GM18499 (cell line): ENCODE data around the gene RRAD.
"Not testable (repeated sequence)": the region's sequence is repeated elsewhere in the genome, so short reads cannot be mapped to it uniquely, and the experiment has no call there.

Experiments
- ATAC-seq: cut with Tn5 transposase; IDR thresholded peaks from one replicate; pipeline ENCODE4 v1.9.1; 2021; ENCODE audit warnings: moderate number of reproducible peaks; ENCODE audit not compliant: insufficient read depth, unreplicated experiment

RRAD gene

GRCh38 chr16:66925322-66925840 lies at the start of gene RRAD:
Gene RRAD (minus strand): TSS chr16:66925535. CDS start chr16:66925179, 356 bp downstream.
- ATAC-seq, result no peak

GRCh38 chr16:66974932-66975246 lies 49.6 kb upstream of the RRAD start:
- not testable (repeated sequence) for ATAC-seq

- not testable (repeated sequence) for ATAC-seq
Measured at GRCh38 chr16:66974156-66974931, 49.0 kb upstream of the RRAD start.

- ATAC-seq, result no peak
Measured at GRCh38 chr16:66973716-66974115, 48.4 kb upstream of the RRAD start.

- ATAC-seq, result no peak
Measured at GRCh38 chr16:66972983-66973382, 47.6 kb upstream of the RRAD start.

- no peak for ATAC-seq
Measured at GRCh38 chr16:66970775-66971720, 45.7 kb upstream of the RRAD start.

GRCh38 chr16:66968847-66969246 lies 43.5 kb upstream of the RRAD start:
- ATAC-seq, result no peak

GRCh38 chr16:66964049-66964448 lies 38.7 kb upstream of the RRAD start:
- no peak for ATAC-seq

- ATAC-seq, result no peak
Measured at GRCh38 chr16:66961914-66962313, 36.6 kb upstream of the RRAD start.

- ATAC-seq, result no peak
Measured at GRCh38 chr16:66961065-66961744, 35.9 kb upstream of the RRAD start, which contains the start of gene CES3. Gene CES3 (plus strand): TSS chr16:66961266. CDS start chr16:66961308, 42 bp downstream.

GRCh38 chr16:66960270-66960669 lies 34.9 kb upstream of the RRAD start:
- no peak for ATAC-seq

- ATAC-seq, result no peak
Measured at GRCh38 chr16:66959704-66960161, 34.4 kb upstream of the RRAD start.

GRCh38 chr16:66958857-66959703 lies 33.7 kb upstream of the RRAD start:
- ATAC-seq, result no peak

GRCh38 chr16:66956154-66956457 lies 30.8 kb upstream of the RRAD start:
- not testable (repeated sequence) for ATAC-seq

- ATAC-seq, result not testable (repeated sequence)
Measured at GRCh38 chr16:66955363-66956153, 30.2 kb upstream of the RRAD start.

GRCh38 chr16:66954097-66954659 lies 28.8 kb upstream of the RRAD start:
- ATAC-seq, result no peak

- ATAC-seq, result no peak
Measured at GRCh38 chr16:66953462-66954096, 28.2 kb upstream of the RRAD start.
